ENCODE results near the gene KCTD1. TPM values are rescaled to one million over a fixed set of nuclear protein-coding genes. Genes with fewer than 3 reads are reported as not detected.

KCTD1 gene
- total and polyA plus RNA-seq, 2 of the 8 experiments (the other 6 are each of a cell fraction or from before 2014, with no cell fraction given) = 7.7 to 14.0 TPM

DNA sequence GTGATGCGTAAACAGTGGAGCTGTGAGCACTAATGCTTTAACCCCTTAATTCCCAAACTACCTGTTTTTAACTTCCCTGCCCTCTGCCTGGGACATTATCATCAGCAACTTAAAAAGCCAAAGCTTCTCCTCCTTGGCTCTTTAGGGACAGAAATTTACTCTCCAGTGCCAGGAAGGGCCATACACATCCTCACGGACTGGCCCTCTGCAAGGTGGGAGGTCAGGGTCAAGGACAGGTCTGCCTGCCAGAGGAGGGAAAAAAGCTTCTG, 21.5 kb downstream of the KCTD1 start:
- Histone ChIP-seq H3K79me1 (ENCODE audit: low read depth, low read length) (peaks cover 3% of the 10 kb centered on the region; the same call in 1 of the 2 replicates), H3K18ac (ENCODE audit: extremely low read depth, low read length) (no peak overlapping the region), H3K79me2 (ENCODE audit: control insufficient read depth in 1 of 2, insufficient read depth in 2 of 2, low read length in 2 of 2) (peaks cover 0 to 4% of the 10 kb centered on the region in 2 experiments; a peak in 1 of 4 replicates), H4K8ac (ENCODE audit: extremely low read depth, insufficient read depth, low read length) (no peak overlapping the region), H3K27ac (ENCODE audit: low read depth, low read length) (no peak overlapping the region), H3K4me2 (ENCODE audit: insufficient read depth in 1 of 2, low read depth in 2 of 2, low read length in 2 of 2) (peak overlapping the region; percentile 29 to 57), H4K5ac (ENCODE audit: insufficient read length, low read depth, low read length) (peak overlapping the region; percentile 8), H3K9ac (replicated peaks in 1 of 4; ENCODE audit: extremely low read depth in 1 of 4, low read depth in 3 of 4, low read length in 3 of 4) (no peak overlapping the region; a peak in 1 of 7 replicates), H3K36me3 (ENCODE audit: control insufficient read depth in 2 of 4, insufficient read depth in 4 of 4, low read length in 3 of 4) (no peaks in the 10 kb centered on the region), H4K91ac (replicated peaks; ENCODE audit: insufficient read length, low read length) (peak overlapping the region; percentile 30), H3K4ac (replicated peaks; ENCODE audit: insufficient read length, low read depth, low read length) (peak overlapping the region; percentile 95), H2BK15ac (ENCODE audit: low read length) (peak overlapping the region; percentile 54; the same call in 1 of the 2 replicates), H2BK20ac (ENCODE audit: low read length) (peak overlapping the region; percentile 67; the same call in 1 of the 2 replicates), H2AFZ (ENCODE audit: low read length) (no peak overlapping the region), H3K4me1 (replicated peaks in 1 of 4; ENCODE audit: control insufficient read depth in 3 of 4, insufficient read depth in 4 of 4, low read length in 3 of 4) (peaks cover 16 to 28% (median 23%) of the 10 kb centered on the region in 4 experiments), H2AK5ac (ENCODE audit: low read depth, low read length) (no peak overlapping the region), H3K23ac (ENCODE audit: insufficient read length) (no peak overlapping the region), H4K20me1 (replicated peaks in 1 of 2; ENCODE audit: control insufficient read depth in 1 of 2, insufficient read depth in 2 of 2, low read length in 2 of 2) (no peaks in the 10 kb centered on the region), H3K4me3 (ENCODE audit: extremely low read depth in 1 of 4, insufficient read depth in 2 of 4, low read depth in 3 of 4, low read length in 4 of 4) (peak overlapping the region in 1 of 4 experiments; percentile 31; a peak in 2 of 8 replicates), H3K14ac (ENCODE audit: insufficient read length) (no peak overlapping the region), H3K9me3 (ENCODE audit: insufficient read depth in 2 of 2, low read depth in 1 of 2, low read length in 1 of 2) (no peaks in the 10 kb centered on the region), H2BK5ac (ENCODE audit: low read depth, low read length) (no peak overlapping the region), H3K27me3 (replicated peaks in 1 of 4; ENCODE audit: control insufficient read depth in 3 of 4, extremely low read depth in 1 of 4, insufficient read depth in 3 of 4, low read length in 3 of 4) (no peaks in the 10 kb centered on the region), H2BK12ac (ENCODE audit: low read depth, low read length) (peak overlapping the region; percentile 77; the same call in 1 of the 2 replicates), H3K23me2 (ENCODE audit: low read depth, low read length) (no peaks in the 10 kb centered on the region), H2BK120ac (replicated peaks; ENCODE audit: low read depth, low read length) (peak overlapping the region; percentile 26), H3K56ac (replicated peaks; ENCODE audit: insufficient read length, low read depth, low read length) (no peak overlapping the region)
- WGBS, 2 experiments (ENCODE audit: extremely low coverage in 1 of 2, insufficient coverage in 1 of 2, insufficient read length in 1 of 2, insufficient replicate concordance in 2 of 2, low coverage in 1 of 2, low lambda C conversion rate in 2 of 2, missing lambda C conversion rate in 1 of 2) = 18% methylated on average over 2 of the region's 2 CpGs; no CpG with 5 or more reads in 1 of the 2 experiments
- DNase-seq (ENCODE audit: low read depth in 1 of 2, low spot score in 2 of 2) (no peak), FAIRE-seq (no peak)
- TF ChIP-seq CREB1 (IDR thresholded peaks at IDR 0.05) = no peak
- TF ChIP-seq TAF7 (optimal IDR thresholded peaks at IDR 0.05; ENCODE audit: borderline replicate concordance, low read depth, low read length) = no peak
- POLR2A ChIA-PET (ENCODE audit: partially characterized antibody) = interaction anchor here (1.2 to 2.3 kb wide), 5 partner anchors 9 to 48 kb away, joined by 3 to 16 read pairs (median 4); partner anchors contain the start of gene KCTD1
- CTCF ChIA-PET (ENCODE audit: partially characterized antibody) = interaction anchor here (0.7 to 2.2 kb wide), 6 partner anchors 14 to 92 kb away, joined by 3 to 7 read pairs (median 4); no protein-coding TSS in a partner anchor

All from H1 (cell line).